DMS 273 (cell line): ENCODE data around the gene DAAM1.

Experiments used
- DNase-seq: peaks from one replicate; lab custom pipeline; 2025; ENCODE audit not compliant: unreplicated experiment; lab: John Stamatoyannopoulos, UW

Gene DAAM1

GRCh38 chr14:59188461-59189090 lies at the start of gene DAAM1:
TSS of gene DAAM1 (plus strand) at chr14:59188667. CDS start at chr14:59263478, 74,811 bp downstream.
- peak; percentile 99 for DNase-seq

- DNase-seq: no peak
Observed at GRCh38 chr14:59139324-59139723, 49.1 kb upstream of the DAAM1 start.

- peak; percentile 74 for DNase-seq
Observed at GRCh38 chr14:59140106-59140843, 48.2 kb upstream of the DAAM1 start.

- DNase-seq: no peak
Observed at GRCh38 chr14:59146484-59146883, 42.0 kb upstream of the DAAM1 start.

- no peak for DNase-seq
Observed at GRCh38 chr14:59147007-59147406, 41.5 kb upstream of the DAAM1 start.

- DNase-seq: no peak
Observed at GRCh38 chr14:59148334-59148900, 40.0 kb upstream of the DAAM1 start.

GRCh38 chr14:59150990-59151389 lies 37.5 kb upstream of the DAAM1 start:
- no peak for DNase-seq

- no peak for DNase-seq
Observed at GRCh38 chr14:59154373-59154772, 34.1 kb upstream of the DAAM1 start.

GRCh38 chr14:59155886-59156285 lies 32.6 kb upstream of the DAAM1 start:
- DNase-seq: no peak

- peak; percentile 26 for DNase-seq
Observed at GRCh38 chr14:59159169-59159568, 29.3 kb upstream of the DAAM1 start.

GRCh38 chr14:59160506-59160905 lies 28.0 kb upstream of the DAAM1 start:
- no peak for DNase-seq

GRCh38 chr14:59161561-59162175 lies 26.8 kb upstream of the DAAM1 start:
- DNase-seq: no peak

GRCh38 chr14:59166258-59166657 lies 22.2 kb upstream of the DAAM1 start:
- no peak for DNase-seq

GRCh38 chr14:59175404-59175803 lies 13.1 kb upstream of the DAAM1 start:
- DNase-seq: no peak

- no peak for DNase-seq
Observed at GRCh38 chr14:59176765-59177164, 11.7 kb upstream of the DAAM1 start.

GRCh38 chr14:59177262-59177661 lies 11.2 kb upstream of the DAAM1 start:
- DNase-seq: no peak

GRCh38 chr14:59181791-59182190 lies 6.7 kb upstream of the DAAM1 start:
- no peak for DNase-seq

- DNase-seq: no peak
Observed at GRCh38 chr14:59182641-59183040, 5.8 kb upstream of the DAAM1 start.

GRCh38 chr14:59183150-59183549 lies 5.3 kb upstream of the DAAM1 start:
- no peak for DNase-seq

GRCh38 chr14:59184396-59184795 lies 4.1 kb upstream of the DAAM1 start:
- no peak for DNase-seq

- DNase-seq: no peak
Observed at GRCh38 chr14:59185676-59186075, 2.8 kb upstream of the DAAM1 start.

- DNase-seq: no peak
Observed at GRCh38 chr14:59186306-59186705, 2.2 kb upstream of the DAAM1 start.
